SIG-M5 (cell line): ENCODE results near the gene RPL12.
"Not testable (repeated sequence)": the region's sequence is repeated elsewhere in the genome, so short reads cannot be mapped to it uniquely, and the experiment has no call there.

ENCODE experiments used
- DNase-seq: peaks from one replicate; lab custom pipeline; 2025; lab: John Stamatoyannopoulos, UW

RPL12 gene

GRCh38 chr9:127467621-127468020 lies 16.4 kb upstream of the RPL12 start:
- DNase-seq = no peak

GRCh38 chr9:127466407-127466917 lies 15.3 kb upstream of the RPL12 start:
- not testable (repeated sequence) for DNase-seq

GRCh38 chr9:127463911-127464310 lies 12.7 kb upstream of the RPL12 start:
- DNase-seq = no peak

GRCh38 chr9:127463382-127463781 lies 12.2 kb upstream of the RPL12 start:
- no peak for DNase-seq

GRCh38 chr9:127458921-127459320 lies 7.7 kb upstream of the RPL12 start:
- no peak for DNase-seq

- no peak for DNase-seq
These were observed 6.1 kb upstream of the RPL12 start for GRCh38 chr9:127457191-127457878.

- peak; percentile 52 for DNase-seq
These were observed 4.3 kb upstream of the RPL12 start for GRCh38 chr9:127455324-127455992.

- DNase-seq = no peak
These were observed 1.5 kb upstream of the RPL12 start for GRCh38 chr9:127452691-127453090.

GRCh38 chr9:127451858-127452656 lies 851 bp upstream of the RPL12 start:
- DNase-seq = no peak

- no peak for DNase-seq
These were observed 327 bp upstream of the RPL12 start for GRCh38 chr9:127451608-127451857.

GRCh38 chr9:127450243-127450760 lies 904 bp downstream of the RPL12 start:
- DNase-seq = no peak

- no peak for DNase-seq
These were observed 1.8 kb downstream of the RPL12 start for GRCh38 chr9:127449332-127449966.

GRCh38 chr9:127448112-127448805 lies 2.9 kb downstream of the RPL12 start:
- no peak for DNase-seq

GRCh38 chr9:127447416-127448111 lies 3.6 kb downstream of the RPL12 start:
- DNase-seq = no peak

GRCh38 chr9:127446713-127447415 lies 4.3 kb downstream of the RPL12 start:
- DNase-seq = no peak

- DNase-seq = no peak
These were observed 5.1 kb downstream of the RPL12 start for GRCh38 chr9:127445851-127446712.

- no peak for DNase-seq
These were observed 6.0 kb downstream of the RPL12 start for GRCh38 chr9:127444921-127445850.

- no peak for DNase-seq
These were observed 6.8 kb downstream of the RPL12 start for GRCh38 chr9:127444283-127444920.
